Spinal cord (tissue), 10 donors: ENCODE data around the gene MZT2A. TPM values are rescaled to one million over a fixed set of nuclear protein-coding genes. Genes with fewer than 3 reads are reported as not detected.
A peak's percentile ranks its signal among the peaks of the same experiment; 100 is the strongest.
"Not testable (repeated sequence)": the region's sequence is repeated elsewhere in the genome, so short reads cannot be mapped to it uniquely, and the experiment has no call there.

Experiments used
- DNase-seq, 6 donors: peaks; one replicate each; pipeline versions ENCODE4 v3.0.0 to v3.0.0-alpha.2; 2013 to 2015; ENCODE audit warnings: low spot score in 6 of 6, low read depth in 4 of 6
- H3K27ac ChIP-seq: one replicate; pipeline ENCODE4 v1.5.1; 2013; ENCODE audit warnings: low read depth, low read length, control low read depth
- H3K27me3 ChIP-seq: one replicate; pipeline ENCODE4 v1.6.1; 2013; ENCODE audit warnings: low read length; ENCODE audit not compliant: control insufficient read depth, insufficient read depth
- H3K36me3 ChIP-seq: one replicate; pipeline ENCODE4 v1.6.1; 2013; ENCODE audit warnings: low read length; ENCODE audit not compliant: control insufficient read depth, insufficient read depth
- H3K4me1 ChIP-seq: one replicate; pipeline ENCODE4 v1.6.1; 2013; ENCODE audit warnings: low read length; ENCODE audit not compliant: control insufficient read depth, insufficient read depth
- H3K4me3 ChIP-seq: one replicate; pipeline ENCODE4 v1.5.1; 2013; ENCODE audit warnings: low read depth, low read length, control low read depth
- H3K9me3 ChIP-seq: one replicate; pipeline ENCODE4 v1.6.1; 2013; ENCODE audit warnings: low read length; ENCODE audit not compliant: control insufficient read depth, insufficient read depth
- WGBS: methylation state at CpG from one replicate; pipeline ENCODE4 v1.1.5; 2013; ENCODE audit warnings: missing lambda C conversion rate; ENCODE audit not compliant: insufficient coverage; 5-methylcytosine and 5-hydroxymethylcytosine counted together
- long read RNA-seq, 4 donors: transcript quantifications; one replicate each; lab custom pipeline, GENCODE V29; 2026
- polyA plus RNA-seq, 2 donors: library from polyadenylated mRNA; unstranded; fragments of 120-200 nt; gene quantifications; one replicate each; pipeline ENCODE4 v1.2.1, GENCODE V29; 2013; ENCODE audit not compliant: insufficient read length in 2 of 2
- total RNA-seq, 2 donors: library from RNA; depleted of rRNA in 1 of 2; stranded (reverse); fragments of 120-200 nt in 1 of 2; fragments of >200 nt in 1 of 2; gene quantifications; one replicate each; pipeline versions ENCODE4 v1.2.3 to v1.2.4, GENCODE V29; 2013 to 2014
- donor health status: healthy.

The MZT2A gene
- total RNA-seq (10 to 100 TPM; 31.6 to 76.7 TPM), polyA plus RNA-seq (100 to 1,000 TPM; 129 TPM)
- long read RNA-seq, donor 1, transcript MZT2A-201 (3 exons, 624 nt) = major isoform, 81 of 131 reads
- long read RNA-seq, donor 1, partial matches to known transcripts = 40 of 131 reads
- long read RNA-seq, donor 1, other reads (novel, unspliced or antisense) = 6 of 131 reads
- long read RNA-seq, donor 2, transcript MZT2A-201 (3 exons, 624 nt) = major isoform, 32 of 46 reads
- long read RNA-seq, donor 2, partial matches to known transcripts = 12 of 46 reads
- long read RNA-seq, donor 2, other reads (novel, unspliced or antisense) = 0 of 46 reads
- long read RNA-seq, donor 3, transcript MZT2A-201 (3 exons, 624 nt) = major isoform, 42 of 62 reads
- long read RNA-seq, donor 3, partial matches to known transcripts = 19 of 62 reads
- long read RNA-seq, donor 3, other reads (novel, unspliced or antisense) = 0 of 62 reads
- long read RNA-seq, donor 4, transcript MZT2A-201 (3 exons, 624 nt) = major isoform, 95 of 184 reads
- long read RNA-seq, donor 4, partial matches to known transcripts = 85 of 184 reads
- long read RNA-seq, donor 4, other reads (novel, unspliced or antisense) = 0 of 184 reads

- H3K4me3 ChIP-seq = peak within 1 kb of the TSS; percentile 91
- not testable (repeated sequence) for DNase-seq, H3K27me3 ChIP-seq, H3K9me3 ChIP-seq
- WGBS = under 1% methylated on average over 49 of the region's 53 CpGs
- peaks cover 29% of the 10 kb centered on the region for H3K36me3 ChIP-seq
- H3K27ac ChIP-seq = peak within 1 kb of the TSS; percentile 84
- H3K4me1 ChIP-seq = peaks cover 40% of the 10 kb centered on the region
Measured at GRCh38 chr2:131492015-131492417, at the start of gene MZT2A. TSS of gene MZT2A (minus strand) at chr2:131492397. CDS start at chr2:131492376, 21 bp downstream.

DNA sequence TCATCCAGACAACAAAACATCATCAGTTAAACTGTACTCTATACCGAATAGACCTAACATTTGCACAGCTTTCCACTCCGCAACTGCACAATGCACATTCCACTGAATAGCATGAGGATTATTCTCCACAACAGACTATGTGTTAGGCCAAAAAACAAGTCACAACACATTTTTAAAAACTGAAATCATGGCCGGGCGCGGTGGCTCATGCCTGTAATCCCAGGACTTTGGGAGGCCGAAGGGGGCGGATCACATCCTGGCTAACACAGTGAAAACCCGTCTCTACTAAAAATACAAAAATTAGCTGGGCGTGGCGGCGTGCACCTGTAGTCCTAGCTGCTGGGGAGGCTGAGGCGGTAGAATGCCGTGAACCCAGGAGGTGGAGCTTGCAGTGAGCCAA is 46.7 kb upstream of the MZT2A start:
- not testable (repeated sequence) for H3K27ac ChIP-seq, H3K4me3 ChIP-seq, H3K4me1 ChIP-seq, H3K9me3 ChIP-seq, DNase-seq, H3K27me3 ChIP-seq, H3K36me3 ChIP-seq
- 94% methylated on average over 5 of the region's 13 CpGs for WGBS

- 88% methylated on average over 13 of the region's 14 CpGs for WGBS
- H3K9me3 ChIP-seq, DNase-seq, H3K36me3 ChIP-seq, H3K4me1 ChIP-seq, H3K4me3 ChIP-seq, H3K27me3 ChIP-seq, H3K27ac ChIP-seq: not testable (repeated sequence)
Measured at GRCh38 chr2:131536841-131537240, 44.6 kb upstream of the MZT2A start.

DNA sequence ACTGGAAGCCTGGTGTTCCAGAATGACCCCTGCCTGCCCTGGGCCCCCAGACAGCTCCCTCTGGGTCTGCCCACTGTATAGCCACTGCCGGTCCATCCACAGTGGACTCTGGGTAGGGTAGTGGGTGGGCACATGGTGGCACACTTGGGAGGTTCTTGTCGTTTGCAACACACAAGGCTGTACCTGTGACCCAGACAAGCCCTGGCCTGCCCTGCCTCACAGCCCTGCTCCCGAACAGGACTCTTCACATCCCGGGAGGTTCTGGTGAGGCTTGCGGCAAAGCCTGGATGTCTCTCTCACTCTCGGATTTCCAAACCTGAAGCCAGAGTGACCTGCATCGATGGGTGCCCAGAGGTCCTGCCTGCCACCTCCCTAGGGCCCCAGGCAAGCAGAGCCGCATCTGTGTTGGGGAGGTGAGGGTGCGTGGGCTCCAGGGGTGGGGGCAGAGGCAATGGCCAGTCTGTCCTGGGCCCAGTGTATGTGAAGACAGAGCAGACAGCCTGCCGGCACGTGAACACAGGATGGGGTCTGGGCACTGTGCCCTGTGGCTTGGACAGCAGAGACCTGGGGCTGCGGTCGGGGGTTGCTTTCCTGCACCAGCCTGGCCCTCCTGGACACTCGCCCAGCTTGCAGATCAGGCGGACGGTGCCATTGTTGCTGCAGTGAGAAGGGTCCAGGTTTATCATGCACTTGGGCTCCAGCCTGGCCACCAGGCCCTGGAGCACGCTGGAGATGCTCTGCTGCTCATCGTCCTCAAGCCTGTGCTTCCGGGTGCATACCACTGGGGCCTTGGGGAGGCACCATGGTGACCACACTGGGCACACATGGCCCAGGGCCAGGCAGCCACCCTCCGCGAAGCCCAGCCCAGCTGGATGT is 44.0 kb upstream of the MZT2A start:
- 53% methylated on average over 18 of the region's 21 CpGs for WGBS
- H3K4me3 ChIP-seq, H3K9me3 ChIP-seq, H3K36me3 ChIP-seq, H3K27me3 ChIP-seq, H3K4me1 ChIP-seq, DNase-seq, H3K27ac ChIP-seq: not testable (repeated sequence)

DNA sequence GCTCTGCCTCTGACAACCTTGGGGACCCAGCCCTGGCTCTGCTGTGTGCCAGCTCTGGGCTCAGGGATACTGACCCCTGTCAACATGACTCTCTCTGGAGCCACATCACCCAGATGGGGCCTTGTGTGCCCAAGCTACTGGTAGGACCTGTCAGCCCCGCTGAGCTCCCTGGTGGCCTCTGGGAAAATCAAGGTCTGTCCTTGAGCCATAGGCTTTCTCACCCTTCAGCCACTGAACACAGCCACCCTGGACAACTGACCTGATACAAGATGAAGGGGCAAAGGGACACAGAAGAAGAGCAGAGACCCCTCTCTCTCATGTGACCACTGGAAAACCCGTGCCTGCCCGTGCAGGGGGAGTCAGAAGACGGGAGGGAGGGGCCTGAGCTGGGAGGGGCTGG is 43.3 kb upstream of the MZT2A start:
- no peaks in the 10 kb centered on the region for H3K9me3 ChIP-seq
- H3K36me3 ChIP-seq = peaks cover 3% of the 10 kb centered on the region
- no peak for DNase-seq
- WGBS = 100% methylated on average over 1 of the region's 4 CpGs
- H3K4me1 ChIP-seq = no peaks in the 10 kb centered on the region
- H3K27ac ChIP-seq = no peak overlapping the region
- H3K4me3 ChIP-seq = no peak overlapping the region
- no peaks in the 10 kb centered on the region for H3K27me3 ChIP-seq

GRCh38 chr2:131534965-131535364 is 42.8 kb upstream of the MZT2A start:
- not testable (repeated sequence) for H3K4me1 ChIP-seq, H3K9me3 ChIP-seq, DNase-seq, H3K27me3 ChIP-seq, H3K36me3 ChIP-seq, H3K27ac ChIP-seq, H3K4me3 ChIP-seq
- 92% methylated on average over 9 of the region's 11 CpGs for WGBS

DNA sequence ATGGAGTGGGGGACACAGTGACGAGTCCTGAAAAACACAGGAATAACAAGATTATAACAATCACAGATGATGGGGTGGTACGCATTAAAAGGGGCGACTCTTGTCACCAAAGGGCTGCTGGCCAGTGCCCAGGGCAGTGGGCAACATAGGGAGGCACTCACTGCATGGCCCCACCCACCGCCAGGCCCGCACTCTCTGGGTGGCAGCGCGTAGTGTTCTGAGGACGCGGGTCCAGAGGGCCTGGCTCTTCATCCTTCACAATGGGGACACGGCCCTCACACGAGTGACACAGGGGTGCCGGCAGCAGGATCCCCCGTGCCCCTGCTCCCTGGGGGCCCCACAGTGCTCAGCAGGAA is 42.1 kb upstream of the MZT2A start:
- H3K27me3 ChIP-seq, H3K27ac ChIP-seq, H3K36me3 ChIP-seq, H3K4me3 ChIP-seq, DNase-seq, H3K4me1 ChIP-seq, H3K9me3 ChIP-seq: not testable (repeated sequence)
- WGBS = 50% methylated on average over 2 of the region's 13 CpGs

GRCh38 chr2:131533609-131534316 is 41.6 kb upstream of the MZT2A start:
- DNase-seq, H3K4me1 ChIP-seq, H3K27ac ChIP-seq, H3K27me3 ChIP-seq, H3K36me3 ChIP-seq, H3K9me3 ChIP-seq, H3K4me3 ChIP-seq: not testable (repeated sequence)
- 84% methylated on average over 7 of the region's 17 CpGs for WGBS
